A673 (cell line): ENCODE measurements around the gene RAPGEF3. TPM values are rescaled to one million over a fixed set of nuclear protein-coding genes. Genes with fewer than 3 reads are reported as not detected.

Experiments used
- BruUV-seq: library from RNA; stranded (reverse); fragments of 400-500 nt; replicated peaks from 2 replicates; lab custom pipeline; 2021; lab: Mats Ljungman, UMichigan
- CTCF ChIA-PET: fragments of 300-600 bp; sonication (Branson Sonifier 250); formaldehyde crosslinking; loops from one replicate; lab custom pipeline; 2022; ENCODE audit warnings: antibody characterized with exemption; lab: Charles Lee
- POLR2A ChIA-PET: fragments of 300-600 bp; sonication (Branson Sonifier 250); formaldehyde crosslinking; loops from one replicate; lab custom pipeline; 2022; ENCODE audit warnings: antibody characterized with exemption; ENCODE audit not compliant: low non-redundant PET; lab: Charles Lee
- DNase-seq: peaks from one replicate; pipeline ENCODE4 v3.0.0-alpha.2; 2015; ENCODE audit warnings: low spot score
- H3K27ac ChIP-seq: fragments of 200-600 bp; sonication (generic); 2 replicates; pipeline ENCODE4 v1.5.1; 2016; ENCODE audit warnings: mixed run types, low read depth, mild to moderate bottlenecking, mixed read lengths, antibody characterized with exemption, low read length; ENCODE audit not compliant: poor library complexity, severe bottlenecking
- H3K27me3 ChIP-seq: fragments of 200-600 bp; sonication (generic); replicated peaks from 2 replicates; pipeline ENCODE4 v1.6.1; 2017; ENCODE audit warnings: mixed run types, low read depth, mild to moderate bottlenecking, mixed read lengths, antibody characterized with exemption, low read length; ENCODE audit not compliant: insufficient read depth, poor library complexity
- H3K36me3 ChIP-seq: fragments of 200-600 bp; sonication (generic); 2 replicates; pipeline ENCODE4 v1.6.1; 2016; ENCODE audit warnings: mixed run types, mild to moderate bottlenecking, mixed read lengths, antibody characterized with exemption, low read length; ENCODE audit not compliant: insufficient read depth, poor library complexity, severe bottlenecking
- H3K4me1 ChIP-seq: fragments of 200-600 bp; sonication (generic); 2 replicates; pipeline ENCODE4 v1.6.1; 2017; ENCODE audit warnings: mixed run types, mild to moderate bottlenecking, mixed read lengths, antibody characterized with exemption, low read length; ENCODE audit not compliant: insufficient read depth, poor library complexity, severe bottlenecking
- H3K4me3 ChIP-seq: fragments of 200-600 bp; sonication (generic); 2 replicates; pipeline ENCODE4 v1.5.1; 2016; ENCODE audit warnings: low read depth, mixed run types, mild to moderate bottlenecking, mixed read lengths, low read length; ENCODE audit not compliant: poor library complexity, severe bottlenecking
- H3K9me3 ChIP-seq: fragments of 200-600 bp; sonication (generic); 2 replicates; pipeline ENCODE4 v1.6.1; 2016; ENCODE audit warnings: mixed run types, low read depth, mild to moderate bottlenecking, mixed read lengths, antibody characterized with exemption, low read length; ENCODE audit not compliant: poor library complexity, severe bottlenecking
- CTCF ChIP-seq: fragments of 300-800, 200-600 bp; sonication (generic); conservative IDR thresholded peaks from 2 replicates; pipeline ENCODE4 v1.5.1; 2017; ENCODE audit warnings: low read depth, mild to moderate bottlenecking, antibody characterized with exemption, low read length, moderate library complexity, mixed read lengths
- EZH2 ChIP-seq: fragments of 200-600 bp; sonication (generic); IDR thresholded peaks from 2 replicates; pipeline ENCODE4 v1.6.1; 2017; ENCODE audit warnings: borderline replicate concordance, low read depth, mild to moderate bottlenecking, mixed read lengths, antibody characterized with exemption, low read length; ENCODE audit not compliant: poor library complexity, severe bottlenecking
- intact Hi-C: fragments of 100-400 bp; cut with micrococcal nuclease; formaldehyde crosslinking; loops from one replicate; pipeline ENCODE4 v1.10.0; 2022; ENCODE audit not compliant: unreplicated experiment
- total RNA-seq: library from RNA; stranded (reverse); gene quantifications from 2 replicates; pipeline ENCODE4 v1.2.3, GENCODE V29; 2021

RAPGEF3 gene
- total RNA-seq, 1 experiment from 2014 or later: 4.3 TPM

- DNase-seq: peak; percentile 25
- intact Hi-C loops: no loop called here
- TF ChIP-seq CTCF (no peak), EZH2 (no peak)
- no peak overlapping the region for H3K27ac ChIP-seq
- no peak overlapping the region for H3K4me3 ChIP-seq
- BruUV-seq: no TSS peak
- ChIA-PET POLR2A (no interaction called here), CTCF (no interaction called here)
- no peaks in the 10 kb centered on the region for H3K27me3 ChIP-seq
- H3K36me3 ChIP-seq: no peaks in the 10 kb centered on the region
- H3K4me1 ChIP-seq: peaks cover 8% of the 10 kb centered on the region
- H3K9me3 ChIP-seq: no peaks in the 10 kb centered on the region
Measured at GRCh38 chr12:47747126-47747525, 11.6 kb downstream of the RAPGEF3 start.

- BruUV-seq: no TSS peak
- DNase-seq: no peak
- H3K4me3 ChIP-seq: no peak overlapping the region
- no peak for TF ChIP-seq EZH2
- TF ChIP-seq CTCF: no peak
- H3K9me3 ChIP-seq: no peaks in the 10 kb centered on the region
- no peaks in the 10 kb centered on the region for H3K27me3 ChIP-seq
- CTCF ChIA-PET: no interaction called here
- H3K27ac ChIP-seq: peak overlapping the region; percentile 13
- H3K4me1 ChIP-seq: peaks cover 14% of the 10 kb centered on the region
- no peaks in the 10 kb centered on the region for H3K36me3 ChIP-seq
- POLR2A ChIA-PET: no interaction called here
- intact Hi-C loops: no loop called here
Measured at GRCh38 chr12:47746523-47746922, 12.2 kb downstream of the RAPGEF3 start.

- intact Hi-C loops: no loop called here
- Histone ChIP-seq H3K27ac (no peak overlapping the region), H3K9me3 (no peaks in the 10 kb centered on the region), H3K4me3 (no peak overlapping the region), H3K27me3 (no peaks in the 10 kb centered on the region), H3K4me1 (peaks cover 19% of the 10 kb centered on the region), H3K36me3 (no peaks in the 10 kb centered on the region)
- CTCF ChIA-PET: no interaction called here
- no peak for TF ChIP-seq EZH2
- TF ChIP-seq CTCF: no peak
- no TSS peak for BruUV-seq
- POLR2A ChIA-PET: no interaction called here
- DNase-seq: no peak
Measured at GRCh38 chr12:47746073-47746472, 12.6 kb downstream of the RAPGEF3 start.
